ENCODE measurements around the gene IGSF23.
"Not testable (repeated sequence)": the region's sequence is repeated elsewhere in the genome, so short reads cannot be mapped to it uniquely, and the experiment has no call there.

The IGSF23 gene

DNA sequence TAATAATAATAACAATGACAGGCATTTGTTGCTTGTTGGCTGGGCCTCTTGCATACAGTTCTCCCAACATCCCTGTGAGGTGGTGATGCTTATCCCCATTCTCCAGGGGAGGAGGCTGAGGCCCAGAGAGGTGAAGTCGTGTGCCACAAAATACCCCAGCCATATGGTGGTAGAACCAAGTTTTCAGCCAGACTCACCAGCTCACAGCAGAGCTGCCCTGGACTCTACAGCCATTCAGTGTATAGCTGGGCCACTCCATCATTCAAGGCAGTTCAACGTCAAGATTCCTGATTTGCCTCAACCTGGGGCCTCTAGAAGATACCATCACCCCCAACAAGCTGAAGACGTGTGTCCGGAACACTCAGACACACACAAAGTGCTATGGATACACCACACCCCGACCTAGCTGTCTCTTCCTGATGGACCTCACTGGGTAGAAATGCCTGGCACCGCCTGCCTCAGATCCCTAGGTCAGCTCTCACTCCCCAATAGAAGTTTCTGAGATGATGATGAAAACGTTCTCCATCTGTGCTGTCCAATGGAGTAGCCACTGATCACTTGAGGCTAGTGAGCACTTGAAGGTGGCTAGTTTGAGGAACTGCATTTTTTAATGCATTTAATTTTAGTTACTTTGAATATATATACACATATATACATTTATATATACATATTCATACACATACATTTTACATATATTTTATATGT lies 53.6 kb downstream of the IGSF23 start:
- no peak for DNase-seq (ENCODE audit: low spot score)

DNA sequence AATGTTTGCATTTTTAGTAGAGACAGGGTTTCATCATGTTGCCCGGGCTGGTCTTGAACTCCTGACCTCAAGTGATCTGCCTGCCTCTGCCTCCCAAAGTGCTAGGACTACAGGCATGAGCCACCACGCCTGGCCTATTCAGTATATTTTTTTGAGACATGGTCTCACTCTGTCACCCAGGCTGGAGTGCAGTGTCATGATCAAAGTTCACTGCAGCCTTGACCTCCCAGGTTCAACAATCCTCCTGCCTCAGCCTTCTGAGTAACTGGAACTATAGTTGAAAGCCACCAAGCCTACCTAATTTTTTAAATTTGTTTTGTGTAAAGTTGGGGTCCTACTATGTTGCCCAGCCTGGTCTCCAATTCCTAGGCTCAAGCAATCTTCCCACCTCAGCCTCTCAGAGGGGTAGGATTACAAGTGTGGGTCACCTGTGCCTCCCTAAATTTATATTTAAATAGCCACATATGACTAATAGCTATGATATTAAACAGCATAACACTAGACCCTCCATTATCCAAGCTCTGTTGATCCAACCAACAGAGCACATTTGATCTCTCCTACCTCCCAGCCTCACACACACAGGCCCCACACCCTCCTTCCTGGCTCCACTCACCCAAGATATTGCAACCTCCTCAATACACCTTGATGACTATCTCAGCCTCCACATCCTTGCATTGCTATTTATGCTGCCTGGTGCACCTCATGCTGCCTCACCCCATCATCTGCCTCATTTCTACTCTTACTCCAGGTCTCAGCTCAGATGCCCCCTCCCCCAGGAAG lies 55.8 kb downstream of the IGSF23 start:
- DNase-seq (ENCODE audit: low spot score) = no peak

DNA sequence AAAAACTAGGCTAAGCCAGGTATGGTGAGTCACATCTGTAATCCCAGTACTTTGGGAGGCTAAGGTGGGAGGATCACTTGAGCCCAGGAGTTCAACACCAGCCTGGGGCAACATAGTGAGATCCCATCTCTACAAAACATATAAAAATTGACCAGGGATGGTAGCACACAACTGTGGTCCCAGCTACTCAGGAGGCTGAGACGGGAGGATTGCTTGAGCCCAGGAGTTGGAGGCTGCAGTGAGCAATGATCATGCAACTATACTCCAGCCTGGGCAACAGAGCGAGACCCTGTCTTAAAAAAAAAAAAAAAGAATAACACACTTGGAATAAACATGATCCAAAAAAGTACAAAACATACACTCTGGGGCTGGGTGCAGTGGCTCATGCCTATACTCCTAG lies 56.7 kb downstream of the IGSF23 start:
- DNase-seq (ENCODE audit: low spot score) = not testable (repeated sequence)

DNA sequence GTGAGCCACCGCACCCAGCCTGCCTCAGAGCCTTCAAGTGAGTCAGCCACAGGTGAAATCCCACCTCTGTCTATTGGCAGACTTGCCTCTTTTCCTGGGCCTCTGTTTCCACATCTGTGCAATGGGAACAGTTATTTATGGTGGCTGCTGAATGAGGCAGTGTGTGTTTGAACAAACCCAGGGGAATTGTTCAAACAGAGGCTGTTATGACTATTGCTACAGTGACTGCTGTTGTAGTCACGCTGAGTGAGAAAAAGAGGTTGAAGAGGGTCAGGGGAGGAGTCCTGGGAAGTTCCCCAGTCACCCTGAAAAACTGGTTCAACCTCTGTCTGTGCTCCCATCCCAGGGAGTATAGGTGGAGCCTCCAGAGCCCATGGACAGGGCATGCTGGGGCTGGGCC lies 58.0 kb downstream of the IGSF23 start, which contains the start of gene CEACAM19:
Gene CEACAM19 (plus strand): TSS at position 83 of the 400 bp plus-strand sequence. CDS start 450 bp downstream, outside the sequence.
- DNase-seq (ENCODE audit: low spot score) = no peak

DNA sequence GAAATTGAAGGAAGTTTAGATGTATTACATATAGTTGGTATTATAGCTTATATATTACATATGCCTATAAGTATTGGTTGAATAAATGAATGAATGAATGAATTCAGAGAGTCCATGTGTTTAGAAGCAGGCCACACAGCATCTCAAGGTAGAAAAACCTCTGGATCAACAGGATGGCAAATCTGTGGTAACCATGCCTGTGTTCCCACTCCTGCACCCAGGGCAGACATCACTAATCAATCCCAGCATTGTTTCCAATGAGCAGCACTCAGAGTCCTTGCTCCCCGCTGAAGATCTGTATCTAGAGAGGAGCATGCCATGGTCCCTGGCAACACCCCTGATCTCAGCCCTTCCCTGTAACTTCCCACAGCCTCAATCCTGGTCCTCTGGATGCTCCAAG lies 58.9 kb downstream of the IGSF23 start:
- DNase-seq (ENCODE audit: low spot score) = no peak

DNA sequence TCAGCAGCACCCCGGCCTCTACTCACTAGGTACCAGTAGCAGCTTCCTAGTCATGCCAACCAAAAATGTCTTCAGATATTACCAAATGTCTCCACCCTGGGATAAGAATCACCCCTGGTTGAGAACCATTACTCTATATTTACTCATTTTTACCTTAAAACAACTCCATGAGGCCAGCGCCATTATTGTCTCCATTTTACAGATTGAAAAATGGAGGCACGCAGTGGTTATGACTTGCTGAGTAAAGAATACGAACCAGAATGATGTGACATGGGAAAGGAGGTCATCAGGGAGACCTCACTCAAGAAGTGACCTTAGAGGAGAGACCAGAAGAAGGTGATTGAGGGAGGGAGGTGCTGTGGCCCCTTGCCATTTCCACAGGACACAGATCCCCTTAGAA lies 60.1 kb downstream of the IGSF23 start:
- no peak for DNase-seq (ENCODE audit: low spot score)

DNA sequence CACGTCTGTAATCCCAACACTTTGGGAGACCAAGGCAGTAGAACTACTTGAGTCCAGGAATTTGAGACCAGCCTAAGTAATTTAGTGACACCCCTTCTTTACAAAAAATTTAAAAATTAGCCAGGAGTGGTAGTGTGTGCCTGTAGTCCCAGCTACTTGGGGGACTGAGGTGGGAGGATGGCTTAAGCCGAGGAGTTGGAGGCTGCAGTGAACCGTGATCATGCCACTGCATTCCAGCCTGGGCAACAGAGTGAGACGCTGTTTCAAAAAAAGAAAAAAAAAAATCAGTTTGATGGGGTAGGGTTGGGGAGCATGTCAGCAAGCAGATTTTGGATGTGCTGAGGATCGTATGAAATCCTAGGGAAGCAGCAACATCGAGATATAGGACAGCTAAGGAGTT lies 62.2 kb downstream of the IGSF23 start:
- no peak for DNase-seq (ENCODE audit: low spot score)

DNA sequence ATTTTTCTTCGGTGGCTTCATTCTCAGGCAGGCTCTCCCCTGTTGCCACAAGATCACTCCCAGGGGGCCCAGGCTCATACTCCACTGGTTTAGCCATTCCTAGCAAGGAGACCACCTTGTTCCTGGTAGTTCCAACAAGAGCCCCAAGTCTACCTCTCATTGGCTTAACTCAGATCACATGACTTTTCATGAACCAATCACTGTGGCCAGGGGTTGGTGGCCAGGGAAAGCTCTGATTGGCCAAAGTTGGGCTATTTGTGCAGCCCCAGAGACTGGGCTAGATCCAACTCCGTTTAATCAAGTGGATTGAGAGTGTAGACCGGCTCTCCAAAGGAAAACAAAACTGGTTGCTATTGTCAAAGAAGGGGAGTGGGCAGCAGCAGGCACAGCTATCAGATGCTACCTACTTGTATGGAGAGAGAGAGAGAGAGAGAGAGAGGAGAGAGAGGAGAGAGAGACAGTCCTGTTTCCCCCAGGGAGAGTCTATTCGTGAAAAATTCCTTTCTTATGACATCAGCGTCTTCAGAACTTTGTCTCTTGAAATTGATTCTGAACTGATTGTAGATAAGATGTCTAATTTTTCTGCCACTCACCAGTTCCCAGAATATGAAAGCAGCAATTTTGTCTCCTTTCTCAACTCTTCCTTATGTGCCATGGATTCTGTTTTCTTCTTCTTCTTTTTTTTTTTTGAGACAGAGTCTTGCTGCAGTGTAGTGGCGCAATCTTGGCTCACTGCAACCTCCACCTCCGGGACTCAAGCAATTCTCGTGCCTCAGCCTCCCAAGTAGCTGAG lies 63.9 kb downstream of the IGSF23 start:
- DNase-seq (ENCODE audit: low spot score) = no peak

DNA sequence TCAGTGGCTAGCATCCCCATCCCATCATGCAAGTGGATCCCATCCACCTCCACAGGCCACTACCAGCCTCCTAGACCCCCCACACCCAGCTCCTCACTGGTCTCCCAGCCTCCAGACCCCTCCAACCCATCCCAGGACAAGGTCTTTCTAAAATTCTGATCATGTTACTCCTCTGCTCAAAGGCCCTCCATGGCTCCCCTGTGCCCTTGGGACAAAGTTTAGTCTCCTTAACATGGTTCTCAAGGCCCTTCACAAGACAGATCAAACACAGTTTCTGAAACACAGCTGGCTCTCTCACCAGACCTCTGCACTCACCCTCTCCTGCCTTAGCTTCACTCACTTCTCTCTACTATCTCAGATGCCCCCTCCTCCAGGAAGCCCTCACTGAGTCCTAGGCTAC lies 67.2 kb downstream of the IGSF23 start:
- no peak for DNase-seq (ENCODE audit: low spot score)

DNA sequence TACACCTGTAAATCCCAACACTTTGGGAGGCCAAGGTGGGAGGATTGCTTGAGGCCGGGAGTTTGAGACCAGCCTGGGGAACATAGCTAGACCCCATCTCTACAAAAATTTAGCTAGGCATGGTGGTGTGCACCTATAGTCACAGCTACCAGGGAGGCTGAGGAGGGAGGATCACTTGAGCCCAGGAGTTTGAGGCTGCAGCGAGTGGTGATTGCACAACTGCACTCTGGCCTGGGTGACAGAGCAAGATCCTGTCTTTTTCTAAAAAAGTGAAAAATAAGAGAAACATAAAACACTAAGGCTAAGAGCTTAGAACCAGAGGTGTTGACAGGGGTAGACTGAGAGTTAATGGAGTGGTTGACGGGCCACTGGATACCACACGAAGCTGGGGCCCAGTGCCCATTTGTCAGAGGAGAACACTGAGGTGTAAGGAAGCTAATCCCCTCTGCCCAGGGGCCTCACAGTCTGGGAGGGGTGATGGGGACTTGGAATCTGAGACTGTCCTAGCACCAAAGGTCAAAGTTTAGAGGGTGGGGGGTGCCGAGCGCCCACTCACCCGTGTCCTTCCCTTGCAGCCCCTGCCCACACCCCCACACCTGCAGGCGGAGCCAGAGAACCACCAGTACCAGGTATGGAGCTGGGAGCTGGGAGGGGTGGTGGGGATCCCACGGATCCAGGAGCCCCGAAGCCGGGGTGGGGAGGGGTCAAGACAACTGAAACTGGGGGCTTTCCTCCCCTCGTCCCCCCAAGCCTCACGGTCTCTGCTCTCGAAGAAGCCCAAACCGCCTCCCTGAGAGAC lies 68.8 kb downstream of the IGSF23 start:
- DNase-seq (ENCODE audit: low spot score) = no peak

DNA sequence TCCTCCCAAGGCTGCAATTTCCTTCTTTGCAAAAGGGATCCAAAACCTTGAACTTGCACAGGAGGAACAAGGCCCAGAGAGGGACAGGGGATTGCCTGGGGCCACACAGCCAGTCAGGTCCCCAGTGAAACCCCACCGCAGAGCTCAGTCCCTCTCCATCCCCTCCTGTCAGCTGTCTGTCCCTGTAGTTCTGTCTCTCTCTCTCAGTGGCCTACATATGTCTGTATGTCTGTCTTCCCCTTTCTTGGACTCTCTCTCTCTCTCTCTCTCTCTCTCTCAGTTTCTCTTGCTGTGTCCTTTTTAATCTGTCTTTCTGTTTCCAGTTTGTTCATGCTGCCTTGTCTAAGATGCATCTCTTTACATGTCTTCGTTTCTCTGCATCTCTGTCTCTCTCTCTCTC lies 69.4 kb downstream of the IGSF23 start:
- no peak for DNase-seq (ENCODE audit: low spot score)

DNA sequence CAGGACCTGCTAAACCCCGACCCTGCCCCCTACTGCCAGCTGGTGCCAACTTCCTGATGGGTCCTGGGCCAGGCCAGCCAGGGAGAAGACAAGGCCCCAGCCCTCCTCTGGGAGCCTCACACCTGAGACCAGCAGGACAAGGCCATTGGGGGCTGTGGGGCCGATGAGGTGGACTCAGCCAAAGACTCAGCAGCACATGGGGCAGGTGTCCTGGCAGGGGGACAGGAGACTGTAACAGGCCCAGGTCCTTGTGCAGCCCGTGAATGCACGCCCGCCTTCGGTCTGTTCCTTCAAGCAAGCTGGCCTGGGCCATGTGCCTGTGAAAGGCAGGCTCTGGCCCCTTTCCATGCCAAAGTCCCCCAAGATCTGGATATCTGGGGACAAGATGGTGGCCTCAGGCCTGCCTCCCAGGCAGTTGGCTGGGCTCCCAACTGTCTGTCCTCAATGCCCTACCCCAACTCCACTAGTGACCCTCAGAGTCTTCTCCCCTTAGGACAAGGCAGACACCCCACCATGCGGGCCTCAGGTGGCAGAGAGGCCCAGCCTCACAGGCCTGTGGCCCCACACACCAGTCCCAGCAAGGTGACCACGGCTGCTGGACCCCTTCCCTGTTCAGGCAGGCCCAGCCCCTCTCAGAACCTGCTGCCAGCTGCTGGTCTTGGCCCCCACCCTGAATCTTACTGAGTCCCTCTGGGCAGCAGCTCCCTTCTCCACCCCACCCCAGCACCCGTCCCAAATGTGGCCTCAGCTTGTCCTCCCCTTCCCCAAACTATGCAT lies 70.3 kb downstream of the IGSF23 start:
- DNase-seq (ENCODE audit: low spot score) = no peak

DNA sequence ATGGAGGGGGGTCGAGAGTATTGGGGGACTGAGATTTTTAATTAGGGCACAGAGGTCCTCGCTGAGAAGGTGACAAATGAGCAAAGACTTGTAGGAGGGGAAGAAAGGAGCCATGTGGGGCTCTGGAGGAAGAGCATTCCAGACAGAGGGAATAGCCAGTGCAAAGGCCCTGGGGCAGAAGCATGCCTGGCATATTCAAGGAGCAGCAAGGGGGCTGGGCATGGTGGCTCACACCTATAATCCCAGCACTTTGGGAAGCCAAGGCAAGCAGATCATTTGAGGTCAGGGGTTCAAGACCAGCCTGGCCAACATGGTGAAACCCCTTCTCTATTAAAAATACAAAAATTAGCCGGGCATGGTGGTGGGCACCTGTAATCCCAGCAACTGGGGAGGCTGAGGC lies 71.0 kb downstream of the IGSF23 start:
- not testable (repeated sequence) for DNase-seq (ENCODE audit: low spot score)

DNA sequence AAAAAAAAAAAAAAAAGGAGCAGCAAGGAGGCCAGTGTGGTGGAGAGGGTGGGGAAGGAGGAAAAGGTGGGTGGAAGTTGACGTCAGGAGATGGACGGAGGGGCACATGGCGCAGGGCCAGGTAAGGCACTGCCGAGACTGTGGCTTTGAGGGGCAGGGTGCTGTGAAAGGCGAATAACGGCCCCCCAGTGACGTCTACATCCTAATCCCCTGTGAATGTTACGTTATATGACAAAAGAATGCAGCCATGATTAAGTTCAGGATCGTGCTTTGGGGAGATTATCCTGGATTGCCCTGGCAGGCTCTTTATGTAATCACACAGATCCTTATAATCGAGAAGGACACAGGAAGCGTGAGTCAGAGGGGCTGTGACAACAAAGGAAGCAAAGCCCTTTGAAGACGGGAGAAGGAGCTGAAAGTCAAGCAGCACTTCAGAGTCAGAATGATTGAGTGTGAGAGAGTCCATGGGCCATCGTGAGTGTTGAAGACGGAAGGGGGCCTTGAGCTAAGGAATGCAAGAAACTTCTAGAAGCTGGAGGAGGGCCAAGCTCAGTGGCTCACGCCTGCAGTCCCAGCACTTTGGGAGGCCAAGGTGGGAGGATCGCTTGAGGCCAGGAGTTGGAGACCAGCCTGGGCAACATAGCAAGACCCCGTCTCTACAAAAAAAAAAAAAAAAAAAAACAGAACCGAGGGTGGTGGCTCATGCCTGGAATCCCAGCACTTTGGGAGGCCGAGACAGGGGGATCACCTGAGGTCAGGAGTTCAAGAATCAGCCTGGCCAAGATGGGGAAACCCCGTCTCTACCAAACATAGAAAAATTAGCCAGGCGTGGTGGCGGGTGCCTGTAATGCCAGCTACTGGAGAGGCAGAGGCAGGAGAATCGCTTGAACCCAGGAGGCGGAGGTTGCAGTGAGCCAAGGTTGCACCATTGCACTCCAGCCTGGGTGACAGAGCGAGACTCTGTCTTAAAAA lies 71.8 kb downstream of the IGSF23 start:
- DNase-seq (ENCODE audit: low spot score) = no peak

DNA sequence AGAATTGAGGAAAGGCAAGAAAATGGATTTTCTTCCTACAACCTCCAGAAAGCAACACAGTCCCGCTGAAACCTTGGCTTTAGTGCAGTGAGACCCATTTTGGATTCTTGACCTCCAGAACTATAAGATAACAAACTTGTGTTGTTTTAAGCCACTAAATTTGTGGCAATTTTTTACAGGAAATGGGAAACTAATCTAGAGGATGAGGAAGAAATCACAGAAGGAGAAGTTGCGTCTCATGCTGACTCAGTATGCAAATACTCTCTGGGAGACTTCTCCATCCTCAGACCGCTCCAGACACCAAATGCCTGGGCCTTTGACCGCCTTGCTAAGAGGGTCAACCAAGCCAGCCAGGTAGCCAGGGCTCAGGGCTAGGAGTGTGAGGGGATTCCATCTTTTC lies 72.5 kb downstream of the IGSF23 start:
- no peak for DNase-seq (ENCODE audit: low spot score)
